Anterior cingulate cortex (tissue), 58 donors: ENCODE data around the gene PLEKHH1.
"Not testable (repeated sequence)": the region's sequence is repeated elsewhere in the genome, so short reads cannot be mapped to it uniquely, and the experiment has no call there.

Experiments
- DNase-seq, 58 donors: peaks; one replicate each; lab custom pipeline; 2025; lab: John Stamatoyannopoulos, UW

Gene PLEKHH1

DNA sequence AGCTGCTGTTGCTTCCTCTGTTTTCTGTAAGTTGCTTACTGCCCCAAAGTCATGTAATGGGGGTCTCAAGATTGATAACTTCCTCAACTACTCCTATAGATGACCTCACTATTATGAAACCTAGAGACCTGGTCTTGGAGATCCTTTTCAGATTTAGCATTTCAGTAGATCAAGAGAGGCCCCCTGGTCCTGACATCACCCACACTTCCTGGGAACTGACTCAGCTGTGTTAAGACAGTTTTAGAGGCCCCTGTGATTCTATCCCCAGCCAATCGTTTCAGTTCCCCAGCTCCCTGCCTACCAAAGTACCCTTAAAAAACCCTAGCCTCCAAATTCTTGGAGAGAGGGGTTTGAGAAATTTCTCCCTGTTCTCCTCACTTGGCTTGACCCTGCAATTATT lies 77.4 kb downstream of the PLEKHH1 start:
- no peak for DNase-seq

GRCh38 chr14:67618617-67619063 lies 85.5 kb downstream of the PLEKHH1 start:
- DNase-seq, result peak in 3 of 58 donors; percentile 2 to 56 (median 54)

GRCh38 chr14:67619446-67620216 lies 86.5 kb downstream of the PLEKHH1 start, which contains the start of gene ARG2:
Gene ARG2 (plus strand): TSS chr14:67619920. CDS start chr14:67619978, 58 bp downstream.
- DNase-seq, result peak; percentile 27 to 98 (median 87)

- peak in 31 of 58 donors; percentile 6 to 65 (median 24) for DNase-seq
Observed at GRCh38 chr14:67620217-67620785, 87.2 kb downstream of the PLEKHH1 start.

DNA sequence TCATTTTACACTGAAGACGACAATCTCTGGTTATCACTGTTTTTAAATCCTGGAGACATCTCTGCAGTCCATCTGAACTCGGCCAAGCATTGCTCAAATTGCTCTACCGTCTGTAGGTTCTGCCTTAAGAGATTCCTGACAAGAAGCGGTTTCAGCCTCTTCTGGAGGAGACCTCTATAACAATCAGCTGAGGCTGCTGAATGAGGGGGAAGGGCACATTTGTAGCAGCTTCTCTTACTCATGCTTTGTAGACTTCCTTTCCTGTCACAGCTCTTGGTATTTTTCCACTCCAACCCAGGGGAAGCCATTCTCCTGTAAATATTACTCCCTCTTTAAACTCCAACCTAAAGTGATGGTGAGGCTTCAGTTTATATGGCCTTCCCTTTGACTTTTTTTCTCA lies 89.6 kb downstream of the PLEKHH1 start:
- peak in 27 of 58 donors; percentile 3 to 61 (median 18) for DNase-seq

- no peak for DNase-seq
Observed at GRCh38 chr14:67623114-67623513, 90.0 kb downstream of the PLEKHH1 start.

DNA sequence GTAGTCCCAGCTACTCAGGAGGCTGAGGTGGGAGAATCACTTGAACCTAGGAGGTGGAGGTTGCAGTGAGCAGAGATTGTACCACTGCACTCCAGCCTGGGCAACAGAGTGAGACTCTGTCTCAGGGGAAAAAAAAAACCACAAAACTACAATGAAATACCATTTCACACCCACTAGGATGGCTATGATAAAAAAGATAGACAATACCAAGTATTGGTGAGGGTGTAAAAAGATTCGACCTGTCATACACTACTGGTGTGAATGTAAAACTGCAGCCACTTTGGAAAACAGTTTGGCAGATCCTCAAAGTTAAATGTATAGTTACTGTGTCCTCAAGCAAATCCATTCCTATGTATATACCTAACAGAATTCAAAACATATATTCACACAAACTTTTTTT lies 93.0 kb downstream of the PLEKHH1 start:
- DNase-seq, result not testable (repeated sequence)

GRCh38 chr14:67627519-67627918 lies 94.4 kb downstream of the PLEKHH1 start:
- DNase-seq, result no peak

- no peak for DNase-seq
Observed at GRCh38 chr14:67630186-67630585, 97.1 kb downstream of the PLEKHH1 start.

DNA sequence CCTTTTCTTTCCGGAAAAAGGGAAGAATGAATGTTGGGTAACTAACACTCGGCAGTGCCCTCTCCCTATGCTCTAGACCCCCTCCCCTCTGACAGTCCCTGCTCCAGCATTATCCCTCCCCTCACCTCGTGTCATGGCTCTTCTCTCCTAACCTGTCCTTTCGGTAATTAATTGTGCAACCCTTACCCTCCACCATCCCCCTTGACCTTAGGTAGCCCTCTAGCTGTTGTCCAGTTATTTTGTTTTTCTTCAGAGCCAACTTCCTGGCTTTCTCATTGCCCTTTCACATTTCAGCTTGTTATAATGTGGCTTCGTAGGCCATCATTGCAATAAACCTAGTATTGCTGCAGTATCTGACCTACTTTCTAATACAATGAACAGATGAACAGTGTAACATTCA lies 97.8 kb downstream of the PLEKHH1 start:
- DNase-seq, result no peak

DNA sequence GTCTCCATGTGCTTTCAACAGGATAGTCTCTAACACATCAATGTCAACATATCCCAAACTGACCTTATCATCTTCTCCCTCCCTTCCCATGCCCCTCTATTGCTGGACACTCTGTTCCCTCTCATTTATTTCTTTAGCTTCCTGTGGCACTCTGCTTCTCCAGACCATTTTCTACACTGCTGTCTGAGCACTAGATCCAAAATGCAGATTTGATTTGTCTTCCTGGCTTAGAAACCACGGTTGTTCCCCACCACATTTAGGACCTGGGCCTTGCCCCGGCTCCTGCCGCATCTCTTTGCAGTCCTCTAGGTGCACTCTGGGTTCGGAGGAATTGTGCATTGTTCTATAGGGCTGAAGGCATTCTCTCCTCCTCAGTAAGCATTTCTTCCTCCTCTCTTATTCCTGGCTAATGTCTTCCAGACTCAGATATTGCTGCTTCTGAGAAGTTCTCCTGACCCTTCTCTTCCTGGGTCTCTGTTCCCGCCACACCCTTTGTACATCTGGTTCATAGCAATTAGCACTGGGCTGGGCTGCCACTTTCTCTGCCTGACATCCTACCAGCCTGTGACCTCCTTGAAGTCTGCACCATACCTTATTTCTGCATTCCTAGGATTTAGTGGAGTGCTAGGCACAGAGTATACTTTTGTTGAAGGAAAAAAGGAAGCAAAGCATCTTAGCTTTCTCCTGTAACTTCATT lies 100.5 kb downstream of the PLEKHH1 start:
- DNase-seq, result no peak

- DNase-seq, result peak in 2 of 58 donors; percentile 27 to 45
Observed at GRCh38 chr14:67636361-67636919, 103.3 kb downstream of the PLEKHH1 start.

- DNase-seq, result no peak
Observed at GRCh38 chr14:67638642-67639041, 105.6 kb downstream of the PLEKHH1 start.
